Mesendoderm (in vitro differentiated cells): Measurements from ENCODE around the gene RC3H1. TPM values are rescaled to one million over a fixed set of nuclear protein-coding genes. Genes with fewer than 3 reads are reported as not detected.

Source experiments
- DNase-seq: peaks from one replicate; pipeline ENCODE4 v3.0.0; 2013
- H2AK5ac ChIP-seq: 2 replicates; pipeline ENCODE4 v1.6.1; 2013; ENCODE audit warnings: low read length, inconsistent platforms
- H2BK120ac ChIP-seq: 2 replicates; pipeline ENCODE4 v1.6.1; 2013; ENCODE audit warnings: low read depth, mild to moderate bottlenecking, low read length, moderate library complexity, mixed read lengths
- H2BK15ac ChIP-seq: replicated peaks from 2 replicates; pipeline ENCODE4 v1.6.1; 2013; ENCODE audit warnings: low read depth, mild to moderate bottlenecking, moderate library complexity
- H2BK5ac ChIP-seq: 2 replicates; pipeline ENCODE4 v1.6.1; 2013; ENCODE audit warnings: low read length, inconsistent platforms
- H3K18ac ChIP-seq: 2 replicates; pipeline ENCODE4 v1.6.1; 2013; ENCODE audit warnings: mild to moderate bottlenecking, low read length, mixed read lengths
- H3K23ac ChIP-seq: one replicate; pipeline ENCODE4 v1.6.1; 2013; ENCODE audit warnings: low read length
- H3K27ac ChIP-seq: 2 replicates; pipeline ENCODE4 v1.5.1; 2013; ENCODE audit warnings: low read depth, mild to moderate bottlenecking, inconsistent platforms, low read length, moderate library complexity
- H3K27me3 ChIP-seq: 2 replicates; pipeline ENCODE4 v1.6.1; 2013; ENCODE audit warnings: low read length, control low read depth, mild to moderate bottlenecking, inconsistent platforms; ENCODE audit not compliant: insufficient read depth, poor library complexity
- H3K36me3 ChIP-seq: 2 replicates; pipeline ENCODE4 v1.6.1; 2013; ENCODE audit warnings: low read length, inconsistent platforms; ENCODE audit not compliant: control insufficient read depth, insufficient read depth
- H3K4ac ChIP-seq: one replicate; pipeline ENCODE4 v1.6.1; 2013; ENCODE audit warnings: low read depth, mild to moderate bottlenecking, low read length, moderate library complexity
- H3K4me1 ChIP-seq: 2 replicates; pipeline ENCODE4 v1.6.1; 2013; ENCODE audit warnings: low read depth, low read length, inconsistent platforms; ENCODE audit not compliant: control insufficient read depth
- H3K4me2 ChIP-seq: 2 replicates; pipeline ENCODE4 v1.6.1; 2013; ENCODE audit warnings: low read length
- H3K4me3 ChIP-seq: 2 replicates; pipeline ENCODE4 v1.5.1; 2013; ENCODE audit warnings: mild to moderate bottlenecking, low read length
- H3K56ac ChIP-seq: one replicate; pipeline ENCODE4 v1.6.1; 2013; ENCODE audit warnings: low read length
- H3K79me1 ChIP-seq: 2 replicates; pipeline ENCODE4 v1.6.1; 2013; ENCODE audit warnings: low read length, inconsistent platforms
- H3K79me2 ChIP-seq: 2 replicates; pipeline ENCODE4 v1.6.1; 2013; ENCODE audit warnings: mild to moderate bottlenecking, low read length; ENCODE audit not compliant: control insufficient read depth, insufficient read depth
- H3K9ac ChIP-seq: 2 replicates; pipeline ENCODE4 v1.6.1; 2013; ENCODE audit warnings: low read length, inconsistent platforms
- H4K5ac ChIP-seq: one replicate; pipeline ENCODE4 v1.6.1; 2013; ENCODE audit warnings: low read length
- H4K8ac ChIP-seq: one replicate; pipeline ENCODE4 v1.6.1; 2013; ENCODE audit warnings: low read depth, mild to moderate bottlenecking, control low read depth, low read length, moderate library complexity
- WGBS: extraction: QIAGEN DNeasy Blood & Tissue Kit; methylation state at CpG from one replicate; pipeline ENCODE4 v1.1.7; 2013; ENCODE audit warnings: low lambda C conversion rate, missing lambda C conversion rate; ENCODE audit not compliant: insufficient coverage; ENCODE audit errors: extremely low coverage; 5-methylcytosine and 5-hydroxymethylcytosine counted together
- polyA plus RNA-seq, 2 experiments: library from polyadenylated mRNA; stranded (reverse); fragments of 200-250 nt; gene quantifications; one replicate each; pipeline ENCODE4 v1.2.3, GENCODE V29; 2013

The RC3H1 gene
- polyA plus RNA-seq (2013, experiment 1 of 2) = 9.6 TPM
- 8.9 TPM for polyA plus RNA-seq (2013, experiment 2 of 2)

- Histone ChIP-seq H4K5ac (no peak within 1 kb of the TSS), H3K79me2 (peaks cover 29% of the 10 kb centered on the region), H3K4me2 (peak within 1 kb of the TSS; percentile 47), H3K27me3 (no peaks in the 10 kb centered on the region), H2AK5ac (no peak within 1 kb of the TSS), H3K9ac (peak within 1 kb of the TSS; percentile 98), H3K36me3 (no peaks in the 10 kb centered on the region), H2BK120ac (peak within 1 kb of the TSS; percentile 13), H3K4me1 (peaks cover 2% of the 10 kb centered on the region), H3K27ac (peak within 1 kb of the TSS; percentile 83), H3K4ac (peak within 1 kb of the TSS; percentile 49), H3K23ac (peak within 1 kb of the TSS; percentile 97), H4K8ac (peak within 1 kb of the TSS; percentile 43), H3K4me3 (peak within 1 kb of the TSS; percentile 95), H3K56ac (peak within 1 kb of the TSS; percentile 99), H3K79me1 (peaks cover 2% of the 10 kb centered on the region), H3K18ac (peak within 1 kb of the TSS; percentile 81), H2BK15ac (no peak within 1 kb of the TSS), H2BK5ac (peak within 1 kb of the TSS; percentile 96)
- DNase-seq = peak; percentile 95
- no CpG with 5 or more reads among the region's 78 CpGs for WGBS
These were observed at the start of gene RC3H1 for GRCh38 chr1:174022080-174022975. RC3H1 (minus strand) TSS chr1:174022357; CDS start chr1:173992985, 29,372 bp downstream.

- no peak overlapping the region for H3K4ac ChIP-seq
- H3K4me3 ChIP-seq = no peak overlapping the region
- H3K4me2 ChIP-seq = no peak overlapping the region
- H3K18ac ChIP-seq = no peak overlapping the region
- no peaks in the 10 kb centered on the region for H3K4me1 ChIP-seq
- DNase-seq = no peak
- no peaks in the 10 kb centered on the region for H3K79me1 ChIP-seq
- no peak overlapping the region for H4K8ac ChIP-seq
- no peak overlapping the region for H3K23ac ChIP-seq
- H3K79me2 ChIP-seq = no peaks in the 10 kb centered on the region
- H2BK15ac ChIP-seq = no peak overlapping the region
- H3K27me3 ChIP-seq = no peaks in the 10 kb centered on the region
- H2BK5ac ChIP-seq = no peak overlapping the region
- no peak overlapping the region for H3K27ac ChIP-seq
- no peak overlapping the region for H3K56ac ChIP-seq
- no peak overlapping the region for H3K9ac ChIP-seq
- H4K5ac ChIP-seq = no peak overlapping the region
- no peaks in the 10 kb centered on the region for H3K36me3 ChIP-seq
- no peak overlapping the region for H2BK120ac ChIP-seq
- no CpG with 5 or more reads among the region's 1 CpG for WGBS
- no peak overlapping the region for H2AK5ac ChIP-seq
These were observed 48.5 kb upstream of the RC3H1 start for GRCh38 chr1:174070614-174071013.

DNA sequence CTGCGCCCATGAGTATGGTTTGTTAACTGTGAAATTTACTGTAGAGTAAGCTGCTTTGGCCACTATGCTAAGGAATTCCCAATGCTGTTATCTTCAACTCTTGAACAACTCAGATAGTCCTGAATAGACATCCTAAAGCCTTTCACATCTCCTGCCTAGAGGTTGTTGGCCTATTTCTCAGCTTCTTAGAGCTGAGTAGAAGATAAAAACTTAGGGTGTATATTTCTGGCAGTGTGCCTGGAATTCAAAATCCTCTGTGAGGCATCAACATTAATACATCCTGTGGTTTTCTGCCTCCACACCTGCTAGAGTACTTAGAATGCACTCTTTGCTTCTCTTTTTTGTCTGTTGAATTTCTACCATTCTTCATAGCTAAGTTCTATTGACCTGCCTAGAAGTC lies 45.8 kb upstream of the RC3H1 start:
- no peak overlapping the region for H3K9ac ChIP-seq
- no peak overlapping the region for H2BK15ac ChIP-seq
- H3K4me2 ChIP-seq = no peak overlapping the region
- H3K36me3 ChIP-seq = no peaks in the 10 kb centered on the region
- no peak overlapping the region for H4K5ac ChIP-seq
- H2AK5ac ChIP-seq = no peak overlapping the region
- no peak overlapping the region for H3K56ac ChIP-seq
- no CpG with 5 or more reads among the region's 1 CpG for WGBS
- no peak overlapping the region for H3K27ac ChIP-seq
- no peak overlapping the region for H3K18ac ChIP-seq
- H2BK120ac ChIP-seq = no peak overlapping the region
- H3K4me1 ChIP-seq = no peaks in the 10 kb centered on the region
- no peaks in the 10 kb centered on the region for H3K79me2 ChIP-seq
- no peaks in the 10 kb centered on the region for H3K27me3 ChIP-seq
- no peak overlapping the region for H4K8ac ChIP-seq
- H2BK5ac ChIP-seq = no peak overlapping the region
- DNase-seq = peak; percentile 12
- no peak overlapping the region for H3K4me3 ChIP-seq
- H3K79me1 ChIP-seq = no peaks in the 10 kb centered on the region
- no peak overlapping the region for H3K4ac ChIP-seq
- no peak overlapping the region for H3K23ac ChIP-seq

DNA sequence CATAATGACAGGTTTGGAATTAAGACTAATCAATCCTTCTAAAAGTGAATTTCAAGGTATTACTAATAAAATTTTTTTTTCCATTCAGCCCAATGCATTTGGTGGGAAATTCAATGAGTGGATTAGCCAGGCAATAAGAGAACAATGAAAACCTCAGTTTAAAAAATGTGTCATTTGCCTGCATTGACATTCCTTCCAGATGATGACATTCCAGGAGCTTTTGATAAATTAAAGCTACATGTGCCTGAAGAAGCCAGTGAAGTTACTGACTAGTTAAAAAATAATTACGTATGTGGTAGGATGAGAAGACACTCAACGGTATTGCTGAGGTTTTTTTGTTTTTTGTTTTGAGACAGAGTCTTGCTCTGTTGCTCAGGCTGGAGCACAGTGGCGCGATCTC lies 37.9 kb upstream of the RC3H1 start:
- no peak overlapping the region for H4K5ac ChIP-seq
- no peak overlapping the region for H3K4me3 ChIP-seq
- H3K23ac ChIP-seq = no peak overlapping the region
- no peak overlapping the region for H3K9ac ChIP-seq
- no peak overlapping the region for H2AK5ac ChIP-seq
- H4K8ac ChIP-seq = no peak overlapping the region
- no peak overlapping the region for H2BK15ac ChIP-seq
- H3K56ac ChIP-seq = no peak overlapping the region
- no peaks in the 10 kb centered on the region for H3K36me3 ChIP-seq
- H2BK120ac ChIP-seq = no peak overlapping the region
- H3K27ac ChIP-seq = no peak overlapping the region
- no peaks in the 10 kb centered on the region for H3K4me1 ChIP-seq
- H2BK5ac ChIP-seq = no peak overlapping the region
- H3K4me2 ChIP-seq = no peak overlapping the region
- DNase-seq = peak; percentile 61
- WGBS = no CpG with 5 or more reads among the region's 4 CpGs
- no peak overlapping the region for H3K18ac ChIP-seq
- no peak overlapping the region for H3K4ac ChIP-seq
- H3K27me3 ChIP-seq = no peaks in the 10 kb centered on the region
- no peaks in the 10 kb centered on the region for H3K79me1 ChIP-seq
- no peaks in the 10 kb centered on the region for H3K79me2 ChIP-seq

DNA sequence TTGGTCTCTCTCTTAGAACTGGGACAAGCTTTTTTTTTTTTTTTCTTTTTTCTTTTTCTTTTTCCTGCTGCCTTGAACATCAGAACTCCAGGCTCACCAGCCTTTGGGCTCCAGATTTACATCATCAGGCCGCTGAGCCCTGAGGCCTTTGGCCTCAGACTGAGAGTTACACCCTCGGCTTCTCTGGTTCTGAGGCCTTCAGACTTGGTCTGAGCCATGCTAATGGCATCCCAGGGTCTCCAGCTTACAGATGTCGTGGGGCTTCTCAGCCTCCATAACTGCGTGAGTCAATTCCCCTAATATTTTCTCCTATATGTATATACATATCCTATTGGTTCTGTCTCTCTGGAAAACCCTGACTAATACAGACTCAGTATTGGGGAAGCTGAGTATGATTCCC lies 36.5 kb upstream of the RC3H1 start:
- Histone ChIP-seq H3K27ac (no peak overlapping the region), H2BK5ac (no peak overlapping the region), H3K4me3 (no peak overlapping the region), H3K4me1 (no peaks in the 10 kb centered on the region), H3K36me3 (no peaks in the 10 kb centered on the region), H3K9ac (no peak overlapping the region), H4K5ac (no peak overlapping the region), H3K23ac (no peak overlapping the region), H3K4me2 (no peak overlapping the region), H2BK120ac (no peak overlapping the region), H3K18ac (no peak overlapping the region), H3K4ac (no peak overlapping the region), H3K27me3 (no peaks in the 10 kb centered on the region), H2AK5ac (no peak overlapping the region), H4K8ac (no peak overlapping the region), H3K79me2 (no peaks in the 10 kb centered on the region), H3K79me1 (no peaks in the 10 kb centered on the region), H3K56ac (no peak overlapping the region), H2BK15ac (no peak overlapping the region)
- WGBS = no CpG with 5 or more reads among the region's 4 CpGs
- DNase-seq = peak; percentile 35
